Prostate gland (tissue), 2 donors: Measurements from ENCODE around the gene BHLHA15. TPM values are rescaled to one million over a fixed set of nuclear protein-coding genes. Genes with fewer than 3 reads are reported as not detected.
"Not testable (repeated sequence)": the region's sequence is repeated elsewhere in the genome, so short reads cannot be mapped to it uniquely, and the experiment has no call there.

Experiments
- DNase-seq: peaks from one replicate; pipeline ENCODE4 v3.0.0-alpha.2; 2019; ENCODE audit warnings: low spot score
- H3K27ac ChIP-seq, 2 donors: fragments of 200-600 bp; sonication (generic); 2 replicates each; pipeline ENCODE4 v1.5.1; 2017 to 2019
- H3K27me3 ChIP-seq: fragments of 200-600 bp; sonication (generic); replicated peaks from 2 replicates; pipeline ENCODE4 v1.5.1; 2019; ENCODE audit not compliant: insufficient read depth
- H3K36me3 ChIP-seq, 2 donors: fragments of 200-600 bp; sonication (generic); 1 replicate in 1 of 2; 2 replicates in 1 of 2; pipeline versions ENCODE4 v1.5.1 to v1.8.1; 2017 to 2019
- H3K4me1 ChIP-seq: fragments of 200-600 bp; sonication (generic); replicated peaks from 2 replicates; pipeline ENCODE4 v1.5.1; 2019
- H3K4me3 ChIP-seq, 2 donors: fragments of 200-600 bp; sonication (generic); 2 replicates each; pipeline ENCODE4 v1.5.1; 2017 to 2019
- H3K9me3 ChIP-seq: fragments of 200-600 bp; sonication (generic); 2 replicates; pipeline ENCODE4 v1.5.1; 2017
- CTCF ChIP-seq, 4 experiments: fragments of 200-600 bp in 2 of 4; fragments of 450-650 bp in 2 of 4; sonication (generic) in 2 of 4; IDR thresholded peaks; 1 replicate in 3 of 4; 2 replicates in 1 of 4; pipeline ENCODE4 v1.5.1; 2016 to 2019; ENCODE audit warnings: antibody characterized with exemption in 4 of 4, mild to moderate bottlenecking in 2 of 4, moderate library complexity in 2 of 4
- POLR2A ChIP-seq: fragments of 450-650 bp; IDR thresholded peaks from one replicate; pipeline ENCODE4 v1.6.1; 2016; ENCODE audit warnings: antibody characterized with exemption, mild to moderate bottlenecking
- POLR2AphosphoS5 ChIP-seq: sonication (generic); formaldehyde crosslinking; IDR thresholded peaks from one replicate; pipeline ENCODE4 v1.6.1; 2017; ENCODE audit warnings: antibody characterized with exemption
- WGBS: methylation state at CpG from one replicate; pipeline ENCODE4 v1.1.5; 2018; 5-methylcytosine and 5-hydroxymethylcytosine counted together
- intact Hi-C: fragments of 100-400 bp; cut with DNase I; formaldehyde crosslinking; loops from one replicate; pipeline ENCODE4 v1.14.2; 2022
- total RNA-seq, 2 donors: library from RNA; depleted of rRNA; stranded (reverse); fragments of >200 nt; gene quantifications; one replicate each; pipeline ENCODE4 v1.1.0, GENCODE V29; 2016

The BHLHA15 gene
- total RNA-seq, 2 donors from 2014 or later, result 24.6 to 90.9 TPM

- peaks cover 9% of the 10 kb centered on the region for H3K4me1 ChIP-seq
- TF ChIP-seq POLR2AphosphoS5 (no peak), CTCF (IDR thresholded peaks at IDR 0.05) (no peak), POLR2A (no peak)
- no peaks in the 10 kb centered on the region for H3K27me3 ChIP-seq
- no peaks in the 10 kb centered on the region for H3K9me3 ChIP-seq
- H3K27ac ChIP-seq, result peak overlapping the region in 1 of 2 donors; percentile 81
- WGBS, result 89% methylated on average over 22 of the region's 24 CpGs
- no peak overlapping the region for H3K4me3 ChIP-seq
- no peaks in the 10 kb centered on the region for H3K36me3 ChIP-seq
- DNase-seq, result no peak
- intact Hi-C loops, result no loop called here
These were observed 5.8 kb downstream of the BHLHA15 start for GRCh38 chr7:98216941-98217622.

- 68% methylated on average over 41 of the region's 41 CpGs for WGBS
- no peaks in the 10 kb centered on the region for H3K36me3 ChIP-seq
- H3K27me3 ChIP-seq, result no peaks in the 10 kb centered on the region
- no peaks in the 10 kb centered on the region for H3K9me3 ChIP-seq
- no peak overlapping the region for H3K4me3 ChIP-seq
- peak overlapping the region; percentile 68 to 81 for H3K27ac ChIP-seq
- no peak for TF ChIP-seq POLR2A
- no peak for TF ChIP-seq POLR2AphosphoS5
- TF ChIP-seq CTCF (IDR thresholded peaks at IDR 0.05), result no peak
- DNase-seq, result no peak
- peaks cover 12% of the 10 kb centered on the region for H3K4me1 ChIP-seq
- intact Hi-C loops, result no loop called here
These were observed 6.7 kb downstream of the BHLHA15 start for GRCh38 chr7:98217623-98218582.

- H3K4me3 ChIP-seq, H3K9me3 ChIP-seq, H3K36me3 ChIP-seq, DNase-seq, intact Hi-C loops, H3K27ac ChIP-seq, H3K27me3 ChIP-seq: not testable (repeated sequence)
- 93% methylated on average over 6 of the region's 6 CpGs for WGBS
- H3K4me1 ChIP-seq, result peaks cover 21% of the 10 kb centered on the region
These were observed 8.1 kb downstream of the BHLHA15 start for GRCh38 chr7:98219382-98219781.

GRCh38 chr7:98221611-98222532 lies 10.6 kb downstream of the BHLHA15 start:
- 92% methylated on average over 34 of the region's 34 CpGs for WGBS
- no peaks in the 10 kb centered on the region for H3K36me3 ChIP-seq
- H3K4me1 ChIP-seq, result peaks cover 31% of the 10 kb centered on the region
- intact Hi-C loops, result no loop called here
- TF ChIP-seq CTCF (IDR thresholded peaks at IDR 0.05) (no peak), POLR2A (no peak), POLR2AphosphoS5 (no peak)
- no peak for DNase-seq
- no peaks in the 10 kb centered on the region for H3K27me3 ChIP-seq
- no peak overlapping the region for H3K4me3 ChIP-seq
- H3K27ac ChIP-seq, result peak overlapping the region in 1 of 2 donors; percentile 79
- no peaks in the 10 kb centered on the region for H3K9me3 ChIP-seq
